Dedifferentiated amniotic fluid mesenchymal stem cell (primary cell): Measurements from ENCODE around the gene UBAP1L.

ENCODE experiments used
- DNase-seq: peaks from one replicate; pipeline ENCODE4 v3.0.0-alpha.2; 2016; ENCODE audit errors: extremely low spot score

UBAP1L gene

GRCh38 chr15:65042776-65043327, 72.1 kb downstream of the UBAP1L start:
- DNase-seq = no peak
